Glomerular visceral epithelial cell (primary cell): ENCODE data around the gene FNDC8.
"Not testable (repeated sequence)": the region's sequence is repeated elsewhere in the genome, so short reads cannot be mapped to it uniquely, and the experiment has no call there.

Experiments used
- DNase-seq: peaks from one replicate; pipeline ENCODE4 v3.0.0-alpha.2; 2016; ENCODE audit errors: extremely low spot score

The FNDC8 gene

DNA sequence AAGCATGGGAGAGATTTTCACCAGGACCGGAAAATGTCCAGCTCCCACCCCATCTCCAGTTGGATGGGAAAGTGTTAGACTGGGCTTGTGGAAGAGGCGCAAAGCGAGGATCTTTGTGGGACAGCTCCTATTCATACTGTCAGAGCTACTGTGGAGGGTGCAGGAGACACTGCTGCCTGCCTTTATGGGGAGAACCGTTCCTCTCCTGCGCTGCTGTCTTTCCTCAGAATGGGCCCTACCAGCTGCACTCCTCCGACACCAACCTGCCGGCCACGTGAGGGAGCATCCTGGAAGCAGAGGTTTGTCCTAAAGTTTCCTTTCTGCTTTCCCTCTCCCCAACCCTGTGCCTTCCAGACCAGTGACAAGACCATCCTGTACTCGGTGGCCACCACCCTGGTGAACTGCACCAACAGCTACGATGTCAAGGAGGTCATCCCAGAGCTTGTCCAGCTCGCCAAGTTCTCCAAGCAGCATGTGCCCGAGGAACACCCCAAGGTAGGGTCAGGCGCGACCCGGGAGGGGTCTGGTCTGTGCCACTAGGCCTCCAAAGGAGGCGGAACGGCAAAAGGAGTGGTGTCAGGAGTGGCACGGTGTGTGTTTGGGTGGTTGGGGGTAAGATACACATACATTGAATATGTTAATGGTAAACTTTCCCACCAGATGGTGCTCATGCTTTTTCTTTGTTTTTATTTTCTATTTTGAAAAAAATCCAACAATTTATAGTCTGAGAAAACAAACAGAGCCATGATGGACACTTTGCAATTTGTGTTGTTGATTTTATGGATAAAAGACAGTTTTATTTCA is 49.8 kb downstream of the FNDC8 start:
- DNase-seq: no peak

DNA sequence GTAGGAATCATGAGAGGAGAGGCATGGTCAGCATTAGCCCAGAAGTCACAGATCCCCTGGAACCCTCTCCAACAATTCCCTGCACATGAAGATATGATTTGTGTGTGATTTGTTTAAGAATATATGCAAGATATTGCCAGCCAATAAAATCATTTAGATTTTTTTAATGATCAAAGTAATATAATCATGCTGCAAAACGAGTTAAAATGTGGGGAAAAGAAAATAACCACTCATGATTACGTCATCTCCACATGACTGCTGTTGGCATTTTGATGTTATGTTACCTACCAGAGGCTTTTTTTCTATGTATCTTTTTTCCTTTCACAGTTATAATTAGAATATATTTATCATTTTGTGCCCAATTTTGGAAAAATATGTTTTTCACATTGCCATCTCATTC is 50.4 kb downstream of the FNDC8 start:
- DNase-seq: no peak

DNA sequence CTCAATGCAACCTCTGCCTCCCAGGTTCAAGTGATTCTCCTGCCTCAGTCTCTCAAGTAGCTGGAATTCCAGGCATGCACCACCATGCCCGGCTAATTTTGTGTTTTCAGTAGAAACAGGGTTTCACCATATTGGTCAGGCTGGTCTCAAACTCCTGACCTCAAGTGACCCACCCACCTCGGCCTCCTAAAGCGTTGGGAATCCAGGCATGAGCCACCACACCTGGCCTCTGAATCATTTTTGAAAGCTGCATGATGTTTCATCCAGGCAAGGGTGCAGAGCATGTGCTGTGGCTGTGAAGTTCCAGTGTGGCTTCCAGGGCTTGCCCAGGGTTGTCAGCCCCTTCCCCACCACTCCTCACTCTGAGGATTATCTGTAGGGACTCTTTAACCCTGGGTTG is 50.9 kb downstream of the FNDC8 start:
- DNase-seq: not testable (repeated sequence)

DNA sequence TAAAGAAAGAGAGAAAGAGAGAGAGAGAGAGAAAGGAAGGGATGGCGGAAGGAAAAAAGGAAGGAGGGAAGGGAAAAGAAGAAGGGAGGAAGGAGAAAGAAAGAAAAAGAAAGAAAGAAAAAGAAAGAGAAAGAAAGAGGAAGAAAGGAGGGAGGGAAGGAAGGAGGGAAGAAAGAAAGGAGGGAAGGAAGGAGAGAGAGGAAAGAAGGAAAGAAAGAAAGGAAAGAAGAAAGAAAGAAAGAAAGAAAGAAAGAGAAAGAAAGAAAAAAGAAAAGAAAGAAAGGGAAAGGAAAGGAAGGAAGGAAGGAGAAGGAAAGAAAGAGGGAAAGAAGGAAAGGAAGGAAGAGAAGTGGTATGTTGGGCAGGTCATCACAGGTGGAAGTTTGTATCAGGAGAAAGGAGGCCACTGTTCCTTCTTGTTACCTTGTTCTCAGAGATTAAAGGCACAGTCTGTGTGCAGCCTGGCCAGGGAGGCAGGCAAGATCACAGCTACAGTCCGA is 53.5 kb downstream of the FNDC8 start:
- no peak for DNase-seq

DNA sequence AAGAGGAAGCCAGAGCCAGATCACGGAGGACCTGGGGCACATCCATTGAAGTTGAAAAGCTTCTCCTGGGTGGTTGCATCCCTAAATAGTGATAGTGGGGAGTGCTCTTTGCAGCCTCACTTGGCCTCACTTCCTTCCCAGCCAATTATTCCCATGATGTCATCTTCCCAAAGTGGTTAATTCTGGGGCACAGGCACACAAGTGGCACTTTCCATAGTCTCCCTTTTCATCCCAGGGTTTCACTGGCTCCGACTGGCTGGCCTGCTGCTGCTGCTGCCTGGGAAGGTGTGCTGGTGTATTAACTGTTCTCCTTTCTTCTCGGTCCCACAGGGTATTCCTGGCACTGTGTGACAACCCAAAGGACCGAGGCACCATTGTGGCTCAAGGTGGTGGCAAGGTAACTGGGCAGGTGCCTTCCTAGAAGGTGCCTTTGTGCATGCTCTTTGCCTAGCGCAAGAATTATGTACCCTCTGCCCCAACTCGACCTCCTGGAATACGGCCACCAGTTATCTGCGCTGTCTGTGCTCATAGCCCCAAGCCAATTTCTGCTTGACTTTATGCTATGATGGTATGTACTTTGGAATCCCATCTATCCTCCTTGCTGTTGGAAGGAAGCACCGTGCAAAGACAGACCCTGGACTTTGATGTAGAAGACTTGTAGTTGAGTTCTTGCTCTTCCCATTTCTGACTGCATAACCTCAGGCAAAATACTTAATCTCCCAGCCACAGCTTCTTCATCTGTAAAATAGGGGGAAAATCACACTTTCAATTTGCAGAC is 54.4 kb downstream of the FNDC8 start:
- no peak for DNase-seq

DNA sequence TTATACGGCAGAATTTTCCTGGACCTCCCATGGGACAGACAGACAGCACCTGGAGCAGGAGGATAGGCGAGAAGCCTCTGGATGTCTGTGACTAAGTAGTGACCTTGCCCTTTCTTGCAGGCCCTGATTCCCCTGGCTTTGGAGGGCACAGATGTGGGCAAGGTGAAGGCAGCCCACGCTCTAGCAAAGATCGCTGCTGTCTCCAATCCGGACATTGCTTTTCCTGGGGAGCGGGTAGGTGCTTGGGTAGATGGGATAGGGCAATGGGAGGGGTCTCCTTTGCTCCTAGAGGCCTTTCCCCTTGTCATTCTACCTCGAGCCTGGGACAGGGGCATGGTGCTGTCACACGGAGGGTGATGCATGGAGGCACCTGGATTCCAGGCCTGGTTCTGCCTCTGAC is 55.5 kb downstream of the FNDC8 start:
- no peak for DNase-seq

DNA sequence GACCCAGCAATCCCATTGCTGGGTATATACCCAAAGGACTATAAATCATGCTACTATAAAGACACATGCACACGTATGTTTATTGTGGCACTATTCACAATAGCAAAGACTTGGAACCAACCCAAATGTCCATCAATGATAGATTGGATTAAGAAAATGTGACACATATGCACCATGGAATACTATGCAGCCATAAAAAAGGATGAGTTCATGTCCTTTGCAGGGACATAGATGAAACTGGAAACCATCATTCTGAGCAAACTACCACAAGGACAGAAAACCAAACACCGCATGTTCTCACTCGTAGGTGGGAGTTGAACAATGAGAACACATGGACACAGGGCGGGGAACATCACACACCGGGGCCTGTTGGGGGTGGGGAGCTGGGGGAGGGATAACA is 58.0 kb downstream of the FNDC8 start:
- DNase-seq: not testable (repeated sequence)
